IPS DF 4.7 (cell line): ENCODE results near the gene FAM171A1.

Experiments
- DNase-seq: peaks from one replicate; pipeline ENCODE4 v3.0.0-alpha.2; 2013; ENCODE audit warnings: low spot score; ENCODE audit errors: extremely low read depth

Gene FAM171A1

DNA sequence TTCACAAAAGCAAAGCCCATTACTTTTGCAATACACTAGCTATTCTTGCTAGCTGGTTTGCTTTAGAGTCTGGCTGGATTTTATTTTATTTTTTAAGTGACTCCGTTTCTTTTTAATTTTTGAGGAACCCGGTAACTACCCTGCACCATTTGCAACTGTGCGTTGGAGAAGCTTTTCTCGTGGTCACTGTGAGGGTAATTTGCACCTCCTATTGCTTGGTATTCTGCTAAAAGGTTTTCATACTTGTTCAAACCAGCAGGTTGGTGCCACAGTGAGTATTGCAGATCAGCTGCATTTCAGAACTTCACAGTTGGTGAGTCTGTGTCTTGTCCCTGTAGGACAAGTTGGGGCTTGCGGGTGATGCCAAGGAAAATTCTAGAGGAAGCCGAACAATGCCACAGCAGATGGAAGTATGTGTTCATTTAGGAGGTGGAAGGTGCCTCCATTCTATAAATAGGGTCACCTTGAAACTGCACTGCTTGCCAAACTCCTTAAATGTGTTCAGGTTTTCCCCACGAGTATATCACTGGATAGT lies 198.7 kb downstream of the FAM171A1 start:
- no peak for DNase-seq

DNA sequence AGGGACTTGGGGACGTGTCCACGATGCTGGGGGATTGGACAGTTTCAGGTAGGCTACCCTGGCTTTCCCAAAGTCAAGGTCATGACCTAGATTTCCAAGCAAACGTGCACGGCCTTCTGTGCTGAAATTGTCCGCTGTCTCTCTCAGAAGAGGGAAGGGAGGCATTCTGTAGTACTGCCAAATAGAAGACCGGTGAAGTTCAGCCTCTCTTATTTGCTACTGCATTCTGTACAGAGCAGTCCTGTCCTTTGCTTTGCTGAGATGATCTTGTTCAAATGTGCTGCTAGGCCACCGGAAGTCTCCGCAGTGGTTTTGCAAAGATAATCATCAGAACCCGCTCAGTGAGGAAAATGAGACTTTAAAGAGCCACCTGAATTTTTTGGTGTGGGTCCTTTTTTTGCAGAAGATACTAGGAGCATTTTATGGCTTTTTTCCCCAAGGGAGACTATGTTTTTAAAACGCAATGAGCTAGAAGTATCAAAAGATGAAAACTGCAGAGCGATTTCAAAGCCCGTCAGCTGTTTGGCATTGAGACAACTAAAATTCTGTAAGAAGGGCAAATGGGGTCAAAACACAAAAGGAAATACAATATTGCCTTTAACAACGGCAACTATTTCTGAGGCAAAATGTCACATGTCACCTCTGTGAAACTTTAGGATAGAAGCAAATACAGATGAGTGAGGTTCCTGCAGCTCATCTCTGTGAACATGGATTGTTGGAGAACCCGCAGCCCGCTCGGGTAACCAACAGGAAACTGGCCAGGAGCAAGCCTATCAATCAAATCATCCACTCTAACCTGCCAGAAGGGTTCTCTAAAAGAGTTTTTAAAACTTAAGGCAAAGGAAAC lies 201.3 kb downstream of the FAM171A1 start:
- no peak for DNase-seq

DNA sequence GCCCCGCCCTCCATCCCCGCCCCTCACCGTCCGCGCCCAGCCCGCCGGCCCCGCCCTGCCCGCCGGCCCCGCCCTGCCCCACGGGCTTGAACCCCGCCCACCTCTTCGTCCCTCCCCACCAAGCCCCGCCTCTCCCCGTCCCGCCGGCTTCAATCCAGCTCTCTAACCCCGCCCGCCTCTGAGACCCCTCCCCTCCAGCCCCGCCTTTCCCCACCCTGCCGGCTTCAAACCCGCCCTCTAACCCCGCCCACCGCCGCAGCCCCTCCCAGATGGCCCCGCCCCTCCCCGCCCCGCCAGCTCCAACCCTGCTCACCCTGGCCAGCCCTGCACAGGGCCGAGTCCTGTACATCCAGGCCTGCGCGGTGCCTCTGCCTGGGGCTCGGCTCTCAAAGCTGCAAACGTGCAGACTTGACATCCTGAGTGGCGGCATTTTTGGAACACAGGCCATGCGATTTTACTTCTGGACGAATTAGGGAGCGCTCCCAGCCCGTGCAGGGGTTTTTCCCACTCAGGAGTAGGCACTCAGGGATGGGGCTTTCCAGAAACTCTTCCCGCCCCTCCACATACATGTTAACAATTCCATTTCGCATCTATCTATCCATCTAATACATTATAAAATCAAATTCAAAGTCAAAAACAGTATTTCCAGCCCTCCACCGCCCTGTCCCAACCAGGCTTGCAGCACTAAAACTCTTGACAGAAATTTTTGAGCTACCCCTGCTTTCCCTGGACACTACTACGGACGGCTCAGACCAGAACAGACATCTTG lies 202.1 kb downstream of the FAM171A1 start:
- DNase-seq, result no peak

DNA sequence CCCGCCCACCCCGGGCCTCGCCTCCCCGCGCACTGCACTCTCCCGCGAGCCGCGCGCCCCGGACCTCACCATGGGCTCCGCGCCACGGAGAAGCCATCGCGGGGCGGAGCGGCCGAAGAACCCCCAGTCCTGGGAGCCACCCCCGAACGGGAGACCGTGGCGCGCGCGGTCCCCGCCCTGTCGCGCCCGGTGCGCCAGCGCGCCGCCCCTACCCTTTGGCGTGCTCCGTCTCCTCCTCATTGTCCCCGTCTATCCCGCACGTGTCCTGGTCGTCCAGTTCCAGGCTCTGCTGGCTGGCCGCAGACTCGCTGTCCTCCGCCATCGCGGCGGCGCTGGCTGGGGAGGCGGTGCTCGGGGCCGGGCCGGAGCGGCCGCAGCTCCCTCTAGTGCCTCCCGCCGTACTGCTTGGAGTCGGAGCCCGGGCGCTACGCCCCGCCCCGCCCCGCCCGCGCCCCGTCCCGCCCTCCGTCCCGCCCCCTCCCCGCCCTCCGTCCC lies 202.8 kb downstream of the FAM171A1 start, which contains the start of gene NMT2:
NMT2 (minus strand) TSS at position 403 of the 495 bp plus-strand sequence; CDS start at position 322, 81 bp downstream.
- DNase-seq, result no peak

DNA sequence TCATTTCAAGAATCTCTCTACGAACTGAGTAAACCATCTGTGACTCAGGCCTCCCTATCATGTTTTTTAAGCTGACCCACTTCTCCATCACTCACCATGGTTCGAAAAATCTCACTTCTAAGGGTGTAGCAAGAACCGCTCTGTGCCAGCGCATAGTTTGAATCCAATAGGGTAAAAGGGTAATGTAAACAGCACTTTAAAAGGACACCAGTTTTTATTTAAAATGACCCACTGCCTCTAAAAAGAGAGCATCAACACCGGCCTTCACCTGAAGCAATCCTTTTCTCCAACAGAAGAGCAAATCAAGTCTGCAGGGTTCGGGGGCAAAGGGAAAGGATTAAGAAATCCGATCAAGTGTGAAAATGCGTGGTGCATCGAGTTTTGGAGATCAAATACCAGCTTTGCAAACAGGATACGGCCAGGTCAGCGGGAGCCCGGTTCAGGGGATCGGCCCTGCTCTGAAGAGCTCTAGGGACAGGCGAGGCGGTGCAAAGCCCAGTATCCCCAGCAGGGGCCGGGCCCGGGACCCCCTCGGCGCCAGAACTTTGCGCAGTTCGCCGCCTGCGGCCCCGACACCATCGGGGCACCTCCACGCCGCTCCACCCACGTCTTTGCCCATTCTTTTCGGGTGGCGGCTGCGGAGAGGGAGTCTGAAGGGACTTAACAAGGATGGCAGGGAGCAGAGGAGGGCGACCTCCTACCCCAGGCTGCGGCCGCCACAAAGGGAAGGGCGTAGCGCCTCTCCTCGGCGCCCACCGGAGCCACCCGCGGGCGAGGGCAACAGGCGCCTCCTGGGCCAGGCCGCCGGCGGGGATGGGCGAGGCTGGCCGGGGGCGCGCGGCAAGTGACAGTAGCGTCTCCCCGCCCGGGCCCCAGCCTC lies 203.4 kb downstream of the FAM171A1 start:
- no peak for DNase-seq

DNA sequence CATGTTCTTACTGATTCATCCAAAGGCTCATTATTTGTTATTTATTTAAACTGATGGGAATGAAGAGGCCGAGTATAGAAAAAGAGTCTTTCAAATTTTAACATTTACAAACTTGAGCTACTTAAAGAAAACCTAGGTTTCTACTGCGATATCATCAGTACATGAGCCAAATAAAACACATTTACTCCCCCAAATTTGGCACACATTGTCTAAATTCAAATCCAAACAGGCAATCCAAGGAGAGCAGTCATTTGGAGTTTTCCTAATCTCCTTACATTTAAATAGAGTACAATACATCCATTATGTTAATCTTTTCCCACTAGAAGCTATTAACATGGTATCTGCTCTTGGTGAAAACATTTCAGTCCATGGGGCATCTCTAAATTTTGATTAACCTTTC lies 204.8 kb downstream of the FAM171A1 start:
- DNase-seq, result no peak

DNA sequence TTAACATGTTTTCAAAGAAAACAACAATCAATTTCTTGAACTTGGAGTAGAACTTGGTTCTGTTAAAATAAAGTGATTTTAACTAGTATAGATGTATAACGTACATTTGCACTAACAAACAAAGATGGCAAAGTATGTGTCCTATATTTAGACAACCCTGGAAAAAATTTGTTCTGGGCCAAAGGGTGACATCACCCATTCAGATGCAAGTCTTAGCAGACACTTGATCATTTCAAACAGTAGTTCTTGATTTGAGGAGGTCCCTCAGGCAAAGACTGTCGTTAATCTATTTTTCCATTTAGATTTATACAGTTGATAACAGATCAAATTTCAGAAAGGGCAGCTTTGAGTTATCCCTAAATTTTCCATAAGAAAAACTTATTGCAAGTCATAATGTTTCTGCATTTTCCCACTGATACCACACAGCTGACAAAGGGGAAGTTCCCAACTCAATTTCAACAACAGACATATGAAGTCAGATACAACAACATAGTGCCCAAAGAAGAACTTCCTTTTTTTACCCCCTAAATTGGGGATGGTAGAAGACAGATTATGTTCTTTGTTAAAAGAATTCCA lies 207.7 kb downstream of the FAM171A1 start:
- no peak for DNase-seq
